Ishikawa (cell line): ENCODE data around the gene HORMAD1.

Experiments
- CEBPB ChIP-seq: IDR thresholded peaks from 2 replicates; pipeline ENCODE4 v1.6.1; 2012
- CREB1 ChIP-seq: IDR thresholded peaks from 2 replicates; pipeline ENCODE4 v1.6.1; 2012; ENCODE audit warnings: low read depth
- EGR1 ChIP-seq: IDR thresholded peaks from 2 replicates; pipeline ENCODE4 v1.6.1; 2012
- EP300 ChIP-seq: IDR thresholded peaks from 2 replicates; pipeline ENCODE4 v1.6.1; 2012; ENCODE audit warnings: borderline replicate concordance
- FOXM1 ChIP-seq: IDR thresholded peaks from 2 replicates; pipeline ENCODE4 v1.6.1; 2012; ENCODE audit warnings: low read depth, borderline replicate concordance
- NFIC ChIP-seq: IDR thresholded peaks from 2 replicates; pipeline ENCODE4 v1.6.1; 2012
- RAD21 ChIP-seq: IDR thresholded peaks from 2 replicates; pipeline ENCODE4 v1.6.1; 2012; ENCODE audit warnings: low read depth
- REST ChIP-seq: IDR thresholded peaks from 2 replicates; pipeline ENCODE4 v1.6.1; 2012; ENCODE audit warnings: low read depth, mild to moderate bottlenecking
- USF1 ChIP-seq: IDR thresholded peaks from 2 replicates; pipeline ENCODE4 v1.6.1; 2012
- YY1 ChIP-seq: IDR thresholded peaks from 2 replicates; pipeline ENCODE4 v1.6.1; 2012; ENCODE audit warnings: low read depth

GRCh38 chr1:150748878-150749719 lies 28.4 kb upstream of the HORMAD1 start:
- TF ChIP-seq CEBPB, result no peak
- no peak for TF ChIP-seq EP300
- no peak for TF ChIP-seq YY1
- no peak for TF ChIP-seq REST
- no peak for TF ChIP-seq USF1
- no peak for TF ChIP-seq NFIC
- TF ChIP-seq FOXM1, result no peak
- no peak for TF ChIP-seq CREB1
- no peak for TF ChIP-seq EGR1
- no peak for TF ChIP-seq RAD21
